Fibroblast of lung (primary cell): Measurements from ENCODE around the gene TMEFF2. TPM values are rescaled to one million over a fixed set of nuclear protein-coding genes. Genes with fewer than 3 reads are reported as not detected.

Source experiments
- DNase-seq, 2 donors: peaks; one replicate each; pipeline versions ENCODE4 v3.0.0 to v3.0.0-alpha.2; 2010; ENCODE audit warnings: low read depth in 2 of 2
- H2AFZ ChIP-seq: 2 replicates; pipeline ENCODE4 v1.5.1; 2012; ENCODE audit warnings: low read length, control low read depth, inconsistent platforms
- H3K27ac ChIP-seq: 2 replicates; pipeline ENCODE4 v1.5.1; 2011; ENCODE audit warnings: low read length, control low read depth; ENCODE audit not compliant: insufficient read depth
- H3K27me3 ChIP-seq: 2 replicates; pipeline ENCODE4 v1.5.1; 2011; ENCODE audit warnings: mild to moderate bottlenecking, low read length; ENCODE audit not compliant: control insufficient read depth, insufficient read depth
- H3K36me3 ChIP-seq: 2 replicates; pipeline ENCODE4 v1.5.1; 2011; ENCODE audit warnings: low read length; ENCODE audit not compliant: control insufficient read depth, insufficient read depth
- H3K4me1 ChIP-seq: 2 replicates; pipeline ENCODE4 v1.5.1; 2011; ENCODE audit warnings: low read length; ENCODE audit not compliant: control insufficient read depth, insufficient read depth; ENCODE audit errors: extremely low read depth
- H3K4me2 ChIP-seq: 2 replicates; pipeline ENCODE4 v1.5.1; 2011; ENCODE audit warnings: low read length, control low read depth; ENCODE audit not compliant: insufficient read depth; ENCODE audit errors: extremely low read depth
- H3K4me3 ChIP-seq, 4 experiments: fragments of 200-600 bp in 1 of 4; sonication (generic) in 1 of 4; replicated peaks in 1 of 4; 2 replicates each; pipeline ENCODE4 v1.5.1; 2011 to 2016; ENCODE audit warnings: low read length in 4 of 4, low read depth in 3 of 4, mild to moderate bottlenecking in 3 of 4, control low read depth in 2 of 4, inconsistent platforms in 1 of 4, mixed read lengths in 1 of 4; ENCODE audit not compliant: insufficient read depth in 1 of 4; ENCODE audit errors: control extremely low read depth in 1 of 4
- H3K79me2 ChIP-seq: 2 replicates; pipeline ENCODE4 v1.5.1; 2012; ENCODE audit warnings: mild to moderate bottlenecking, low read length, inconsistent platforms; ENCODE audit not compliant: control insufficient read depth, insufficient read depth
- H3K9ac ChIP-seq: 2 replicates; pipeline ENCODE4 v1.5.1; 2011; ENCODE audit warnings: mild to moderate bottlenecking, low read length, control low read depth; ENCODE audit not compliant: insufficient read depth
- H3K9me3 ChIP-seq: 2 replicates; pipeline ENCODE4 v1.5.1; 2012; ENCODE audit warnings: low read depth, low read length; ENCODE audit not compliant: control insufficient read depth, insufficient read depth
- H4K20me1 ChIP-seq: 2 replicates; pipeline ENCODE4 v1.5.1; 2011; ENCODE audit warnings: low read length; ENCODE audit not compliant: control insufficient read depth, insufficient read depth; ENCODE audit errors: extremely low read depth
- EZH2 ChIP-seq: IDR thresholded peaks from 2 replicates; pipeline ENCODE4 v1.5.1; 2012; ENCODE audit warnings: low read length, control low read depth, mild to moderate bottlenecking; ENCODE audit errors: missing control alignments
- polyA plus RNA-seq, 2 donors: library from polyadenylated mRNA; depleted of rRNA in 1 of 2; stranded (reverse) in 1 of 2; unstranded in 1 of 2; fragments of >200 nt; gene quantifications; 2 replicates each; pipeline ENCODE4 v1.2.1, GENCODE V29; 2011 to 2012; ENCODE audit warnings: missing spikeins in 1 of 2
- total RNA-seq: library from RNA; depleted of rRNA; stranded (reverse); fragments of >200 nt; gene quantifications from 2 replicates; pipeline ENCODE4 v1.2.1, GENCODE V29; 2014
- TF ChIP-seq, protein P1 (sequence below), 2 donors: IDR thresholded peaks in 1 of 2; conservative IDR thresholded peaks in 1 of 2; 1 replicate in 1 of 2; 2 replicates in 1 of 2; pipeline ENCODE4 v1.5.1; 2011 to 2012; ENCODE audit warnings: low read length in 2 of 2, control low read depth in 1 of 2, inconsistent platforms in 1 of 2, low read depth in 1 of 2, mild to moderate bottlenecking in 1 of 2

TMEFF2 gene
- total and polyA plus RNA-seq, 2 donors (not counting 1 experiment from before 2014, with no cell fraction given) = 0.33 to 0.87 TPM

DNA sequence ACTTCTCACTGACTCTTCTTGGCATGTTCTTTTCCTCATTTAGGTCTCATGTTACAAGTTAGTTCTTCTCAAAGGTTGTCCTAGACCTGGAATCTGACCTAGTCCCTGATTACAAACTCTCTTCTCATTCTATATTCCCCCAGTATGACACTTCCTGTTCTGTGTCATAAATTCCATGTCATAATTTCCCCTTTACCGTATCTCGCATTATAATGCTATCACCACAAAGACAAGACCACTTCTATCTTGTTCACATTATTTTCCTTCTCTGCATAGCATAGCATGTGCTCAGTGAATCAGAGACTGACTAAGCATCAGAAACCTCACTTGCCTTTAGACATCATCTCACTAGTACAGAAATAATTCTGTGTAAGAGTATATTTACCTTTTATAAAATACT lies 284.2 kb downstream of the TMEFF2 start:
- no peak overlapping the region for H3K4me2 ChIP-seq
- no peak overlapping the region for H3K27ac ChIP-seq
- DNase-seq = peak; percentile 52 to 91

DNA sequence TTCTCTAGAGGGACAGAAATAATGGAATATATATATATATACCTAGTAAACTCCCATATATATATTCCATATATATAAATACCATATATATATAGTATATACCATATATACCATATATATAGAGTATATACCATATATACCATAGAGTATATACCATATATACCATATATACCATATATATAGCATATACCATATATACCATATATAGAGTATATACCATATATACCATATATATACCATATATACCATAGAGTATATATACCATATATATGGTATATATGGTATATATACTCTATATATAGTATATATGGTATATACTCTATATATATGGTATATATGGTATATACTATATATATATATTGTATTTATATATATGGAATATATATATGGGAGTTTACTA lies 285.9 kb downstream of the TMEFF2 start:
- H3K27me3 ChIP-seq = no peaks in the 10 kb centered on the region
- H3K9me3 ChIP-seq = no peaks in the 10 kb centered on the region
- no peak overlapping the region for H3K9ac ChIP-seq
- H3K79me2 ChIP-seq = no peaks in the 10 kb centered on the region
- H3K4me3 ChIP-seq = no peak overlapping the region
- no peaks in the 10 kb centered on the region for H3K36me3 ChIP-seq
- no peak for TF ChIP-seq EZH2
- TF ChIP-seq, protein P1, sequence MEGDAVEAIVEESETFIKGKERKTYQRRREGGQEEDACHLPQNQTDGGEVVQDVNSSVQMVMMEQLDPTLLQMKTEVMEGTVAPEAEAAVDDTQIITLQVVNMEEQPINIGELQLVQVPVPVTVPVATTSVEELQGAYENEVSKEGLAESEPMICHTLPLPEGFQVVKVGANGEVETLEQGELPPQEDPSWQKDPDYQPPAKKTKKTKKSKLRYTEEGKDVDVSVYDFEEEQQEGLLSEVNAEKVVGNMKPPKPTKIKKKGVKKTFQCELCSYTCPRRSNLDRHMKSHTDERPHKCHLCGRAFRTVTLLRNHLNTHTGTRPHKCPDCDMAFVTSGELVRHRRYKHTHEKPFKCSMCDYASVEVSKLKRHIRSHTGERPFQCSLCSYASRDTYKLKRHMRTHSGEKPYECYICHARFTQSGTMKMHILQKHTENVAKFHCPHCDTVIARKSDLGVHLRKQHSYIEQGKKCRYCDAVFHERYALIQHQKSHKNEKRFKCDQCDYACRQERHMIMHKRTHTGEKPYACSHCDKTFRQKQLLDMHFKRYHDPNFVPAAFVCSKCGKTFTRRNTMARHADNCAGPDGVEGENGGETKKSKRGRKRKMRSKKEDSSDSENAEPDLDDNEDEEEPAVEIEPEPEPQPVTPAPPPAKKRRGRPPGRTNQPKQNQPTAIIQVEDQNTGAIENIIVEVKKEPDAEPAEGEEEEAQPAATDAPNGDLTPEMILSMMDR (conservative IDR thresholded peaks at IDR 0.05 in 1 of 2, IDR thresholded peaks at IDR 0.05 in 1 of 2; ENCODE audit: low read depth in 1 of 2, low read length in 2 of 2) = no peak
- DNase-seq = no peak
- peaks cover 3% of the 10 kb centered on the region for H3K4me1 ChIP-seq
- H2AFZ ChIP-seq = no peak overlapping the region
- H3K27ac ChIP-seq = no peak overlapping the region
- no peak overlapping the region for H3K4me2 ChIP-seq
- H4K20me1 ChIP-seq = no peaks in the 10 kb centered on the region

More for the DNA sequence above, 284.2 kb downstream of the TMEFF2 start:
- Histone ChIP-seq H3K4me3 (no peak overlapping the region), H3K79me2 (no peaks in the 10 kb centered on the region), H3K4me1 (peaks cover 3% of the 10 kb centered on the region), H3K27me3 (no peaks in the 10 kb centered on the region), H4K20me1 (no peaks in the 10 kb centered on the region), H3K9me3 (no peaks in the 10 kb centered on the region), H3K9ac (no peak overlapping the region), H2AFZ (peak overlapping the region; percentile 38), H3K36me3 (no peaks in the 10 kb centered on the region)
- TF ChIP-seq, protein P1 (conservative IDR thresholded peaks at IDR 0.05 in 1 of 2, IDR thresholded peaks at IDR 0.05 in 1 of 2; ENCODE audit: low read depth in 1 of 2, low read length in 2 of 2) = no peak
- no peak for TF ChIP-seq EZH2

DNA sequence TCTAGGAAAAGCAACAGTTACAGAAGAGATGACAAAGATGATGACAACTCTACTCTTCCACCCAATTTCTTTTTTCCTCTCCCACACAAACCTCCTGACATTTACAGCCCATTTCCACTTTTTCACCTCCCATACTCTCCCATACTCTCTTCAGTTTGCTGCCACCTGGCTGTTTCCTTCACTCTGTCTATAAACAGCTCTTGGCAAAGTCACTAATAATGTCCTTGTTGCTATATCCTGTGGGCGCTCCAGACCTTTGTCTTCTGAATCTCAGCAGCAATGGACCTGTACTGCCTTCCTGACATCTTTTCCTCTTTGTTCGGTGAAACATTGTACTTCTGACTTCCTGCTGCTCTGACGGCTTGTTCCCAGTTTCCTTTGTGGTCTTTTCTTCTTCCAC lies 287.2 kb downstream of the TMEFF2 start:
- no peak for DNase-seq
- Histone ChIP-seq H2AFZ (no peak overlapping the region), H3K36me3 (no peaks in the 10 kb centered on the region), H3K4me2 (no peak overlapping the region), H3K9me3 (no peaks in the 10 kb centered on the region), H3K27ac (no peak overlapping the region), H3K79me2 (no peaks in the 10 kb centered on the region), H3K4me1 (peaks cover 3% of the 10 kb centered on the region), H3K4me3 (no peak overlapping the region), H3K9ac (no peak overlapping the region), H3K27me3 (no peaks in the 10 kb centered on the region), H4K20me1 (no peaks in the 10 kb centered on the region)
- no peak for TF ChIP-seq EZH2
- TF ChIP-seq, protein P1 (conservative IDR thresholded peaks at IDR 0.05 in 1 of 2, IDR thresholded peaks at IDR 0.05 in 1 of 2; ENCODE audit: low read depth in 1 of 2, low read length in 2 of 2) = no peak
